HepG2 (cell line): Measurements from ENCODE around the gene HELZ2. TPM values are rescaled to one million over a fixed set of nuclear protein-coding genes. Genes with fewer than 3 reads are reported as not detected.
A peak's percentile ranks its signal among the peaks of the same experiment; 100 is the strongest.

Experiments used
- ARID3A ChIP-seq: IDR thresholded peaks from 2 replicates; pipeline ENCODE4 v1.6.1; 2012; ENCODE audit warnings: low read depth, low read length, improper control_type of control experiment
- ATF7-NPFF ChIP-seq: sonication (generic); formaldehyde crosslinking; IDR thresholded peaks from 2 replicates; pipeline ENCODE4 v1.8.1; 2023; ENCODE audit warnings: mild to moderate bottlenecking, low read depth, missing genetic modification reagents, moderate library complexity
- KAT7 ChIP-seq: IDR thresholded peaks from 2 replicates; pipeline ENCODE4 v1.6.1; 2018; ENCODE audit warnings: borderline replicate concordance, missing compliant biosample characterization
- KDM3A ChIP-seq: IDR thresholded peaks from 2 replicates; pipeline ENCODE4 v1.6.1; 2018; ENCODE audit warnings: low read depth, missing compliant biosample characterization
- NR1H2 ChIP-seq: sonication (generic); formaldehyde crosslinking; IDR thresholded peaks from 2 replicates; pipeline ENCODE4 v1.8.1; 2022; ENCODE audit warnings: low read depth, missing genetic modification reagents, borderline replicate concordance
- RBM39 ChIP-seq: fragments of 200-400 bp; formaldehyde crosslinking; IDR thresholded peaks from one replicate; pipeline ENCODE4 v1.6.1; 2018; ENCODE audit warnings: antibody characterized with exemption, mild to moderate bottlenecking, low read depth, low read length; ENCODE audit not compliant: poor library complexity, severe bottlenecking
- SAP130 ChIP-seq: IDR thresholded peaks from 2 replicates; pipeline ENCODE4 v1.6.1; 2016; ENCODE audit warnings: low read depth
- ZKSCAN1 ChIP-seq: fragments of 150-350 bp; IDR thresholded peaks from 2 replicates; pipeline ENCODE4 v1.6.1; 2014; ENCODE audit warnings: low read length
- ZNF407 ChIP-seq: sonication (generic); formaldehyde crosslinking; IDR thresholded peaks from one replicate; pipeline ENCODE4 v1.5.1; 2020; ENCODE audit warnings: mild to moderate bottlenecking, missing genetic modification reagents; ENCODE audit errors: not compliant biosample characterization
- ZNF496 ChIP-seq: sonication (generic); formaldehyde crosslinking; IDR thresholded peaks from 2 replicates; pipeline ENCODE4 v1.8.1; 2023; ENCODE audit warnings: mild to moderate bottlenecking, moderate library complexity, missing genetic modification reagents; ENCODE audit not compliant: insufficient replicate concordance
- ZNF503 ChIP-seq: sonication (generic); formaldehyde crosslinking; IDR thresholded peaks from 2 replicates; pipeline ENCODE4 v1.4.0; 2020; ENCODE audit warnings: missing genetic modification reagents
- ZNF7 ChIP-seq: IDR thresholded peaks from 2 replicates; pipeline ENCODE4 v1.6.1; 2016; ENCODE audit warnings: missing biosample characterization, missing genetic modification reagents
- ZNF737 ChIP-seq: sonication (generic); formaldehyde crosslinking; IDR thresholded peaks from 2 replicates; pipeline ENCODE4 v1.5.0; 2020; ENCODE audit warnings: missing genetic modification reagents, mild to moderate bottlenecking, borderline replicate concordance
- polyA plus RNA-seq, 8 experiments: library from polyadenylated mRNA; depleted of rRNA in 3 of 8; stranded (reverse) in 7 of 8; unstranded in 1 of 8; fragments of >200 nt; fragmentation: Illumina TruSeq in 4 of 8; extraction: Trizol in 4 of 8; gene quantifications; 2 replicates each; pipeline versions ENCODE4 v1.2.1 to v1.2.3, GENCODE V29; 2011 to 2016; ENCODE audit warnings: low read depth in 4 of 8, missing spikeins in 1 of 8, mixed read lengths in 1 of 8; ENCODE audit not compliant: insufficient read depth in 1 of 8
- total RNA-seq, 5 experiments: library from RNA; depleted of rRNA; stranded (reverse); fragments of >200 nt; fragmentation: Illumina TruSeq; extraction: Trizol; gene quantifications; 2 replicates each; pipeline ENCODE4 v1.2.3, GENCODE V29; 2016; ENCODE audit warnings: low read depth in 1 of 5
- TF ChIP-seq, protein P1 (sequence below): sonication (generic); formaldehyde crosslinking; IDR thresholded peaks from 2 replicates; pipeline ENCODE4 v1.4.0; 2020; ENCODE audit warnings: missing genetic modification reagents, low read depth, mild to moderate bottlenecking, borderline replicate concordance

Gene HELZ2
- total and polyA plus RNA-seq, 2 of the 13 experiments (the other 11 are each of a cell fraction or from before 2014, with no cell fraction given), result 9.6 to 10.1 TPM

GRCh38 chr20:63574829-63575743 lies 1.0 kb upstream of the HELZ2 start (continued):
- no peak for TF ChIP-seq ARID3A
- no peak for TF ChIP-seq ZKSCAN1
- 0 out of 2 replicates have a peak, but pooled peaks have one; percentile 10 for TF ChIP-seq ZNF7 (CRISPR knock-in tag)
- TF ChIP-seq SAP130 (CRISPR knock-in tag), result peak; percentile 59; the same call in 1 of the 2 replicates
- TF ChIP-seq KDM3A (CRISPR knock-in tag), result peak; percentile 30; the same call in 1 of the 2 replicates
- TF ChIP-seq KAT7 (CRISPR knock-in tag), result no peak; the same call in 1 of the 2 replicates
- TF ChIP-seq, protein P1, sequence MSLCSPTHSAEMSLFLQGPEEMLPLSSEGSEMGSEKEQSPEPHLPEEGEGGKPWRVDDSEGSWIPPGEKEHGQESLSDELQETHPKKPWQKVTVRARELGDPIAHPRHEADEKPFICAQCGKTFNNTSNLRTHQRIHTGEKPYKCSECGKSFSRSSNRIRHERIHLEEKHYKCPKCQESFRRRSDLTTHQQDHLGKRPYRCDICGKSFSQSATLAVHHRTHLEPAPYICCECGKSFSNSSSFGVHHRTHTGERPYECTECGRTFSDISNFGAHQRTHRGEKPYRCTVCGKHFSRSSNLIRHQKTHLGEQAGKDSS, result 0 out of 2 replicates have a peak, but pooled peaks have one; percentile 6
- TF ChIP-seq ATF7-NPFF, result no peak; the same call in 1 of the 2 replicates
- TF ChIP-seq ZNF407, result no peak
- no peak for TF ChIP-seq RBM39
- TF ChIP-seq NR1H2 (CRISPR knock-in tag), result 0 out of 2 replicates have a peak, but pooled peaks have one; percentile 62
- TF ChIP-seq ZNF737 (CRISPR knock-in tag), result peak; percentile 76; the same call in 1 of the 2 replicates
- TF ChIP-seq ZNF503 (CRISPR knock-in tag), result no peak
- no peak for TF ChIP-seq ZNF496 (CRISPR knock-in tag)
